ENCODE measurements around the gene EDRF1.
"Not testable (repeated sequence)": the region's sequence is repeated elsewhere in the genome, so short reads cannot be mapped to it uniquely, and the experiment has no call there.

EDRF1 gene, protein sequence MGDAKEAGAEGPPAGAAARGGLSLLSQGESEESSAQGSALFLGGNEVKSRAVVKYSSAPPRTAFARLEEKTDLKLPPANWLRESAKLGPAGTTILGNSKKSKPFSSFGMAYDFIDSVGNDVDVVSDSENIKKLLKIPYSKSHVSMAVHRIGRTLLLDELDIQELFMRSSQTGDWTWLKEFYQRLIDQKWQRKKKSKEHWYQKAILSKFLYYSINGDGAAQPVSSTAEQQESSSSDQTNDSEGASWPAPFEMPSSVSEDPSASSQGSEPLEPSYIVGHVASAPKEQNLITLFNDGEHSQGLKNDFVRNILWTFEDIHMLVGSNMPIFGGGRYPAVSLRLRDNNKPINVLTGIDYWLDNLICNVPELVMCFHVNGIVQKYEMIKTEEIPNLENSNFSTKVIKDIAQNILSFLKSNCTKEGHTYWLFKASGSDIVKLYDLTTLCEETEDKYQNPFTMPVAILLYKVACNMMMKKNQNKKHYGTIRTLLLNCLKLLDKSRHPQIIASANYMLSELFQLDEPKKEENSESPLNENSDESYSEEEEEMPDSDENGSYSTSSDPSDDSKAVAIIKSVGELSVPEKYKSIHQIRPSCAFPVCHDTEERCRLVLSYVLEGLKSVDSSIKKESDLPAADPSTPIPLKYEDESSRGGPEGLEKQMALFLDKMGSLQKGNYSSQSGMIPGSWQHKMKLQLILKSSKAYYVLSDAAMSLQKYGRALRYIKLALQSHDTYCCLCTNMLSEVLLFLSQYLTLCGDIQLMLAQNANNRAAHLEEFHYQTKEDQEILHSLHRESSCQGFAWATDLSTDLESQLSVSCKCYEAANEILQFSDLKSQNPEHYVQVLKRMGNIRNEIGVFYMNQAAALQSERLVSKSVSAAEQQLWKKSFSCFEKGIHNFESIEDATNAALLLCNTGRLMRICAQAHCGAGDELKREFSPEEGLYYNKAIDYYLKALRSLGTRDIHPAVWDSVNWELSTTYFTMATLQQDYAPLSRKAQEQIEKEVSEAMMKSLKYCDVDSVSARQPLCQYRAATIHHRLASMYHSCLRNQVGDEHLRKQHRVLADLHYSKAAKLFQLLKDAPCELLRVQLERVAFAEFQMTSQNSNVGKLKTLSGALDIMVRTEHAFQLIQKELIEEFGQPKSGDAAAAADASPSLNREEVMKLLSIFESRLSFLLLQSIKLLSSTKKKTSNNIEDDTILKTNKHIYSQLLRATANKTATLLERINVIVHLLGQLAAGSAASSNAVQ

DNA sequence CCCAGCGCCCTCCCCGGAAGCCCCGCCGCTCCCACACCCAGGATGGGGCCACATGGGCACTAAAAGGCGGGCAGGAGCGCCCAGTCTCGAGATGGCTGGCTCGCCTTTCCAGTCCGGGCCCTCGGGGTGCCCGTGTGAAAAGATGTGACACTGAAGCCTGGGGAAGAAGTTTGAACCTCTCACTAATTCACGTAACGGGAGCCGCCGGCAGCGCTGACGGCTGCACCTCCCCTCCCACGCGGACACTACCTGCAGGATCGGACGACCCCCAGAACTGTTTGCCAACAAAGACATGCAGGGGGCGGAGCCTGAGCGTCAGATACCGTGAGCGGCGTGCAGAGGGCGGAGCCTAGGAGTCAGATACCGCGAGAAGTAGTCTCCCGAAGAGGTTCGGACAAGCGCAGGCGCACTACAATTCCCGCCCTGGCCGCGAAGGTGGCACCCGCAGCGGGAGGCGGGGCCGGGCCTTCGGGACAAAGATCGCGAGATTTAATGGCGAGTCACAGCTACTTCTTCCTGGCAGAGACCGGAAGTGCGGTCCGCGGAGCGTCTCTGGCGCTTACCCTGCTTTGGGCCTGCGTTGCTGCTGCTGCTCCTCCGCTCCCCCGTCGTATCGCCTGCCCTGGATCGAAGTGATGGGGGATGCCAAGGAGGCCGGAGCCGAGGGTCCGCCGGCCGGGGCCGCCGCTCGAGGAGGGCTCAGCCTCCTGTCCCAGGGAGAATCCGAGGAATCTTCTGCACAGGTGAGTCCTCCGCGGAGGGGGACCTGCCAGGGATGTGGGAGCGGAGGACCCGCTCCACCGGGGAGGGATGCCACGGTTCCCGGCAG lies at the start of gene EDRF1:
Gene EDRF1 (plus strand): TSS at position 537 of the 829 bp plus-strand sequence. CDS start 99 bp downstream, at position 636.
- peak; percentile 96 to 98 for DNase-seq (ENCODE audit: low read depth in 2 of 2)

DNA sequence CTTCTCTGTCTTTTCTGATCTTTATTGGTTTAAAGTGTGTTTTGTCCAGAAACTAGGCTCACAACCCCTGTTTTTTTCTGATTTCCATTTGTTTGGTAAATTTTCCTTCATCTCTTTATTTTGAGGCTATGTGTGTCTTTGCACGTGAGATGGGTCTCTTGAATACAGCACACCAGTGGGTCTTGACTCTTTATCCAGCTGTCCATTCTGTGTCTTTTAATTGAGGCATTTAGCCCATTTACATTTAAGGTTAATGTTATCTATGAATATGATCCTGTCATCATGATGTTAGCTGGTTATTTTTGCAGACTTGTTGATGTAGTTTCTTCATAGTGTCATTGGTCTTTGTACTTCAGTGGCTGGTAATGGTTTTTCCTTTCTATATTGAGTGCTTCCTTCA lies 46.6 kb upstream of the EDRF1 start:
- no peak for DNase-seq (ENCODE audit: low read depth in 2 of 2)

DNA sequence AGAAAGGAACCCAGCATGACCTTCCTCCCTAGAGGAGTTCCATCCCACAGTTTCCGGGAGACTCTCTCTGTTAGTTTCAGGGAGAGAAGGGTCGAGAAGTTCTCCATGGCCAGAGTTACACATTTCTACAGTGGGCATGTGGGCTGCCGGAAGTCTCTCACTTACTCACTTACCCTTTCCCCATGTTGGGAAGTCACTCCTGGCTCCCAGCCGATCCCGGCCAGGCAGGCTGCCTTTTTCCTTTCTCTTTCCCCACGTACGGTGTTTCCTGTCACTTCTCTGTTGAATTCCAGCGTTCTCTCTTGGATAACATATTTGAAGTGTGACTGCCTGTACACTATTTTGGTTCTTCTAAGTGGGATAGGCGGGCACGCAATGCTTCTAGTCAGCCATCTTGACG lies 40.1 kb upstream of the EDRF1 start:
- DNase-seq (ENCODE audit: low read depth in 2 of 2) = no peak

DNA sequence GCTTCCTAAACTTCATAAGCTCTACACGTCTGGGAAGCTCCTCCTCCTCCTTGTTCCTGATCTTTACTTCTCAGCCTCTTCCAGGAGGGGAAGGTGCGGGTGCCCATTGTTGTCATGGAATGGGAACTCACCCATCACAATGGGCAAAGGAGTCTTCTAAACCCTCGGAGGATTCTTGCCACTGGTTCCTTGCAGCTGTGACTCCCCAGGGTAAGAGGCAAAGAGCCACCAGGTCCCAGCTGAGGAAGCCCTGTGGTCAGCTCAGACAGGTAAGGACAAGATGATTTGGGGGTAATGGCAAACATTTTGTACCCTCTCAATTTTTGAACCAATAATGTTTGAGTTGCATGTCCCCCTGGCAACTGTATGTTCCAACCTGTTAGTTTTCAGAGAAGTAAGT lies 36.4 kb upstream of the EDRF1 start, which contains the start of gene TEX36:
Gene TEX36 (minus strand): TSS at position 101 of the 400 bp plus-strand sequence. CDS start 174 bp downstream, outside the sequence.
- DNase-seq (ENCODE audit: low read depth in 2 of 2) = no peak

DNA sequence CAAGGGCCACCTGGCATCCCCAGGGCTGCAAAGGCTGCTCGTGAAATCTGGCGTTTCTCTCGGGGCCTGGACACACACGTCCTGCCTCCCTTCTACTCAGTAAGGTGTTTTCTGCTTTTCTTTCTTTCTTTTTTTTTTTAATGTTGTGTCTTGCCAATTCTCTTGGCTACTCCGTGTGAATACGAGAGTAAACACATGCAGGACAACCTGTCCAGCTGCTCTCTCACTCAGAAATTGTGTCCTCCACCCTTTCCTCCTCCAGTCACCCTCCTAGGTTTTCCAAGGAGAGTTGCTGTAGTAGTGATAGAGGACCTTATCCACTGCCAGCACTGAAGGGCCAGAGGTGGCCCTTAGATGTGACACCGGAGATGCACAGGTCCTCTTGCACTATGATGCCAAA lies 35.7 kb upstream of the EDRF1 start:
- DNase-seq (ENCODE audit: low read depth in 2 of 2) = no peak

DNA sequence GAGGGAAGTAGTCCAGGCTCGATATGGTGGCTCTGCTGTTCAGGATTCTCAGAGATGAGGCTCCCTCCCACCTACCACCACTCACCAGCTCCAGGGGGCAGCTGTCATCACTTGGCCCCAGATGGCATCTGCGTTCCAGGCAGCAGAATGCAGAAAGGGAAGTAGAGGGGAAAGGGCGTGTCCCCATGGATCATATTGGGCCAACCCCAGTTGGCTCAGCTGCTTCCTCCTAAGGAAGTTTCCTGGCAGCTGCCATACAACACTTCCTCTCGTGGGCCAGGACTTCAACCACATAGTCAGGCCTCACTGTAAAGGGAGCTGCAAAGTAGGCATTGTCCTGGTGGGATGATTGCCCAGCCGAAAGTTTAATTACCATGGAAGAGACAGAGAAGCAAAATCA lies 34.9 kb upstream of the EDRF1 start:
- no peak for DNase-seq (ENCODE audit: low read depth in 2 of 2)

DNA sequence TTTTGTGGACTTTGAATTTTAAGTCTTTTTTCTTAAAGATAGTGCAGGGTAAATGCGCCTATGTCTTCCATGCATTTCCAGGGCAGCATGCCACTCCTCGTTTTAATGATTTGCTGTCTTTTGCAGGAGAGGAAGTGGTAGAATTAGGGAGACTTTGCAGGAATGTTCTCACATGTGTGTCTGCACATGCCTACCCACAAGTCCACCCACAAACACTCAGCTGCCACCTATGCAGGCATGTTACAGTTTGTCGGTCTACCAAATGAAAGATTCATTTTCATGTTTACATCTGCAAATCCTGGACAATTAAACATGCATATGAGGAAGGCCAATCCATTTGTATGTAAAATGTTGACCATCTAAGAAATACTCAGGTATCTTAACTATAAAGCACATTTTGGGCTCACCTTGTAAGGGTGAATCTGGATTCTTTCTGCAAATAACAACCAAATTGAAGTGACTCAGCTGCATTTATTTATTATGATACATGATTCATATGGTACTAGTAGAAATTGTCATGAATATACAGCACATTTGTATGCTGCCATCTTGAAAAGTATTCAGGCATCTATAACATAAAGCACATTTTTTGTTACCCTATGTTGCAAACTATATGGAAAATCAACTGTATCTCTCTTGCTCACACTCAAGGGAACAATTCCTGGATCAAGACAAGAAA lies 31.9 kb upstream of the EDRF1 start:
- no peak for DNase-seq (ENCODE audit: low read depth in 2 of 2)

DNA sequence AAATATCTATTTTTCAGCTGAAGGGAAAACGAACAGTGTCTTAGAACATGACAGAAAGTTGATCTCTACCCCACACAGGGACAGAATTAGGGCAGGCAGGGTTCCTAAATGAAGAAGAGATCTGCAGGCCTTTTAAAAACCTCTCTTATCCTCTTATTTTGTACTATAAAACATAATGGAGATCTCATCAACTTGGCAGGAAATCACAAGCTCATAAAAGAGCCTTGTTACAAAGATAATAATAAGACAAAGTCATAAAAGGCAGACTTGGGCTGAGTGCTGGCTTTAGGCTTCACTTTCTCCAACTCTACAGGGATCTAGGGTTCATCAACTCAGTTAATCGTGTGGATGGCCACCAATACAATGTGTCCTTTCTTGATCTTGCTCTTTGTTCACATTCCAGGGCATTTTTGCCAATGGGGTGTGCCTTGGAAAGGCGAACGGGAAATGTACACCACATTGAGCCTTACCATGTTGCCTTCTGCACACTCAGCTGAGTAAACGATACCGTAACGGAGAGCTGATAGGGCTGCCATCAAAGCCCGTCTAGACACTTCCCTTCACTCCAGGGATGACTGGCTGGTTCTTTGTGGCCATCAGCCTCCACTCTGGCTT lies 29.4 kb upstream of the EDRF1 start:
- no peak for DNase-seq (ENCODE audit: low read depth in 2 of 2)

DNA sequence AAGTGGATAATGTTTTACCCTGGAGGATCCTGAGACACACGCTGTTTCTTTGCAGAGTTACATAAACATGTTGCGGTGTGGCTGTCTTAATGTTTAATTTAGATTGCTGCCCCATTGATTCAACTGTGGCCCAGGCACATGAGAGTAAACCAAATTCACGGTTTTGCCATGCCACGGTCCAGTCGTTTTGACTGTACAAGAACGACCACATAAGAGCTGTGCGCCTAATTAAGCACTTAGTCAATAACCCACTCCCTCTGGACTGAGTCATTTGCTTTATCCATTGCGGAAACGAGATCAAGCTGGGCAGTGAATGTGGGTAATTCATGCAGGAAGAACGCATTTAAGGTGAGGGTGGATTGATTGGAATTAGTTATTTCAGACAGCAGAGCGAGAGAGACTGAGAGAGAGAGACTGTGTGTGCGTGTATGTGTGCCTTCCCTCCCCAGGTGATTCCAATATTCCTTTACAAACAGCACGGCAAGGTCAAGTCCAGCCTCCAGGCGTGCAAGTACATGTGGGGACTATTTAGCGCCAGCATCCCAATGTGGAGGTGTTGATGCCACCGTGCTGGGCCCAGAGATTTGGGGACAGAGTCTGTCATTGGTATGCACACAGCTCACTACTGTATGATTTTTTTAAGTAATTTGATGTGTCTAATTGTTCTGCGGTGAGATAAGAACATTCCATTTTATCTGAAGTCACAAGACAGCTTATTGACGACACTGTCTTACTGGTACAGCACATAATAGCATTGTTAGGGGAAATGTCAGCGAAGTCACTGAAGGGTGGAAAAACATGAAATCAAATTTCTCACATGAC lies 28.1 kb upstream of the EDRF1 start:
- no peak for DNase-seq (ENCODE audit: low read depth in 2 of 2)

DNA sequence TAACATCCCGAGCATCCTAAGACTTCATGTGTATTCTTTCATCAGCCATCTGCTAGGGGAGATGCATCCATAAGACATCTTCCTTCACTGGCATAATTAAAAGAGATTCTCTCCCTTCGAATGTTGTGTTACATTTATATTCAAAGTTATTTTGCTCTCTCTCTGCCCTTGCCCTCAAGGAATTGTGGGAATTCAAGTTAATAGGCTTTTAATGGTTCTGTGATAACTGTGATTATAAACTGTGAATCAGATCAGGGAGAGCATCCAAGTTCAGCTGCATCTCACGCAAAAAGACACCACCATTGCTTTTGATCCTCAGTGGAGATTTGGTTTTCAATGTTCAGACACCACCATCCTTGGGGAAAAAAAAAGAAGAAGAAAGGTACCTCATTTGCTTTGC lies 27.3 kb upstream of the EDRF1 start:
- DNase-seq (ENCODE audit: low read depth in 2 of 2) = no peak

DNA sequence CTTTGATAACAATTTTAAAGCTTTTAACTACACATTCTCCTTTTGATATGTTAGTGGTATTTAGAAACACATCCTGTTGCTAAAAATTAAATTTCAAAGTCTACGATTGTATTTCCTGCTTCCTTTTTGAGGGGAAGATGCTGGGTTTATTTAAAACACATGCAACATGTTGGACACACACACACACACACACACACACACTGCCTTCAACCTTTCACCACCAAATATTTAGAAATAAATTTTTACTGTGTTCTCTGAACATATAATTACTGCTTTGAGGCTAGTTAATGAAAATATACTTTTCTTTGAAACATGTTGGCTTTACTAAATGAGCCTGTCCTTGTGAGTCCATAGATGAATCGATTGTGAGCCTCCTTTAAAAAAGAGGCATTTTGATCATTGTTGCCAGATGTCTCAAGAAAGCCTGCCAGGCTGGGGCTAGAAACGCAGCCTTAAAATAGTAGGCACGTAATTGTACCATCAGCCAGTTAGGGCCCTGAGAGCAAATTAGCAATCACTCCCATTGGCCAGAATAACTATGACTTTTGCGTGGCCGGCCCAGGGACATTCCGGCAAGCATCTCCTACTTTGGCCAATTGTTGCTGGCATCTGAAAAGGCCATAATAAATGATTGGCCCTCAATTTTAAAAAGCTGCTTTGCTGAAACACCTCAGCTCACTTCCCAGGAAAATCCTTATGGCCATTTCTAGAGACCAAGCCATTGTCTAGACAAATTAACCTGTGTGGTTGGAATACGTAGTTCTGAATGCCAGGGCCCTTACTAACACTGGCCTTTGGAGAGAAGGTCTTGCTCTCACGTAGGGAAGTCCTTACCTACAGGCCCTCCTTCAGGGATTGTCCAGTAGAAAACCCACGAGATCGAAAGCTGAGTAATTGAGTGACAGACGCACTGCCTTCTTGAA lies 26.6 kb upstream of the EDRF1 start:
- no peak for DNase-seq (ENCODE audit: low read depth in 2 of 2)

DNA sequence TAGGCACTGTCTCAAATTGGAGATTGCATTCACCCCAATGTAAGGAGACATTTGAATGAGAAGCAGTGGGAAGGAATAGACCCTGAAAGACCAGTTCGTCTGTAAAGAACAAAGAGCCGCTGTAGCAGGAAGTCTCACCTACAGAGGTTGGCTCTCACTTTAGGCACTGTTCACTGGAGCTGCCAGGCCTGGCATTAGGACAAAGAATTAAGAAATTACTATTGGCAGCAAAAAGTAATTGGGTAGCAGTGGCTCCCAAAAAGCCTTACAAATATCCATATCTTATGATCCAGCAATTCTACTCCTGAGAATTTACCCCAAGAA lies 26.0 kb upstream of the EDRF1 start:
- no peak for DNase-seq (ENCODE audit: low read depth in 2 of 2)

DNA sequence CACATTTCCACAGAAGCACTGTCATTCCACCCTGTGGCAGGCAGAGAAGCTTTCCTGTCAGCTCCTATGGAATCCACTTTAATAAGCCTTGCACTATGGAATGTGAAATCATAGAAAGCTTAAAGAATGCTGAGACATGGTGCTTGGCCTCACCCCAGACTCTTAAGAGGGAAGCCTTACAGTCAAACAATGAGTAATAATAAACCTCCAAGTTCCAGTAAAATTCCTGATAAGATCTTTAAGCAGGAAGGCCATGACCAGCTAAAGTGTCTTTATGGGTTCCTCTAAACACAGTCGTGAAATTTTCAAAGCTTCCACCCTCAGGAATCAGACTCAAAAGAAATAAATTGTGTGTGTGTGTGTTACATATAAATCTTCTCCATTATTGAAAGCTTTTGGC lies 24.6 kb upstream of the EDRF1 start:
- no peak for DNase-seq (ENCODE audit: low read depth in 2 of 2)

DNA sequence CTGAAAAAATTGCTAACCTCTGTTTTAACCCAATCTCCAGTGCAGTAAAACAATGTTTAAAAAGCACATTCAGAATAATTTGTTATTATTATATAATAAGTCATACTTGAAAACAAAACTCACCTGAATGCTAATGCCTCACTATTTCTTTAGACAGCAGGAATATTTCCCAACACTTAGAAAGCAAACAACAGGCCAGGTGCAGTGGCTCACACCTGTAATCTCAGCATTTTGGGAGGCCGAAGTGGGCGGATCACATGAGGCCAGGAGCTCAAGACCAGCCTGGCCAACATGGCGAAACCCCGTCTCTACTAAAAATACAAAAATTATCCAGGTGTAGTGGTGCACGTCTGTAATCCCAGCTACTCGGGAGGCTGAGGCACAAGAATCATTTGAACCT lies 22.6 kb upstream of the EDRF1 start:
- DNase-seq (ENCODE audit: low read depth in 2 of 2) = not testable (repeated sequence)

DNA sequence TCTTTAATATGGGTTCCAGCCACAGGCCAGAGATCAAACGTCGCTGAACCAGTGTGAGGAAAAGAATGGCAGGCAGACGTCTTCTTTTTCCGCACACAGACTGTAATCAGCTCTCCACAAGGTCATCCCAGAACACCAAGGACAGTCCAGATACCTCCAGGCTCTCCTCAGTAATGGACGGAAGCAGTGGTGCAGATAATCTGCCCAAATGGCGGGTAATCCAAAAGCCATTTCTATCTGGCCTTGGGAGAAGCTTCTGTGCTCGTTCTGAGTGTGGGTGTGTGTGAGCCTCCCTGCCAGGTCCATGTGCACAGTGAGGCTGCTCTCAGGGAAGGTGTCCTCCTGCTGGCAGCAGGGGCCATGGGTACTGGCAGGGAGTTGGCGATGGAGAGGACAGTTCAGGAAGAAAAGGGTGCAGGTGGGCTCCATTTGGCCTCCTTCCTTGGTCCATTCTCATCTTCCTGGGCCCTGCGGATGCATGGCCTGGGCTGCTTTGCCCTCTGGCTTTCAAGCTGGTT lies 21.0 kb upstream of the EDRF1 start:
- no peak for DNase-seq (ENCODE audit: low read depth in 2 of 2)

DNA sequence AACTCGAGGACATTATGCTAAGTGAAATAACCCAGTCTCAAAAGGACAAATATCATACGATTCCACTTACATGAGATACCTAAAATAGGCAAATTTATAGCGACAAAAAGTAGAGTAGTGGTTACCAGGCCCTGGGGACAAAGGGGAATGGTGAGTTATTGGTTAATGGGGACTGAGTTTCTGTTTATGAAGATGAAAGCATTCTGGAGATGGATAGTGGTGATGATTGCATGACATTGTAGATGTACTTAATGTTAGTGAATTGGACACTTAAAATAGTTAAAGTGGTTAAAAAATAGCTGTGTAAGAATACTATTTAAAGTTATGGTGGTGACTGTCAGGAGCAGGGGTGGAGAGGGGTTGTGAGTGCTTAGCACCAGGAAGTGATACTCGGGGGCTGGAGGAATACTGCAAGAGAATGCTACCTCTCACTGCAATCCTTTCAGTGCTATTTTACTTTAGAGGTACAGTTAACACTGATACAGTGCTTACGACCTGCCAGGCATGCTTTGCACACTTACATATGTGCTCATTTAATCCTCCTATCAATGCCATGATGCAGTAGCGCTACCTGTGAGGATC lies 19.9 kb upstream of the EDRF1 start:
- DNase-seq (ENCODE audit: low read depth in 2 of 2) = no peak

DNA sequence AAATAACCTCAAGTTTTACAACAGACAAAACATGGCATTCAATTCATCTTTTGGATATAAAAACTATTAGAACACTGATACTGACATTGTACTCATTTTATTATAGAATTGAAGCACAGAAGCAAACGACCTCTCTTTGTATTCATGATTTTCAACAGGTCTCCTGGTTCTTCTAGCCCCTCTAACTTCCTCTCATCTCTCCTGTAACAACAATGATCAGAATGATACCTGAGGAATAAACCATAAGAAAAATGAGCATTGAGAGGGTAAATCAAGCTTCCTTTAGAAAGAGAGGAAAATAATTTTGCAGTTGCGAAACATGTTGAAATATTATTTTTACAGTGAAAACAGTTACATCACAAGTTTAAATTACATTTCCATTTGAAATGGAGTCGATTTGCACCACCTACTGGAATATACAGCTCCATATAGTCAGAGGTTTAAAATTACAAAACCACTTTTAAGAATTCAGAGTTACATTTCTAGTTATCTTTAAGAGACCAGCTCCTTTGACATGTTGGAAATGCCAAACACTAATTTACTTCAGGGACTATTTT lies 19.1 kb upstream of the EDRF1 start:
- DNase-seq (ENCODE audit: low read depth in 2 of 2) = no peak

Measured in stimulated activated CD4-positive, alpha-beta T cell treated with anti-CD3 and anti-CD28 coated beads, Interleukin-12 subunit alpha, Interleukin-12 subunit beta, amount 100 ng/mL, for 24 hours (primary cell).